HG03558 (cell line): Measurements from ENCODE around the gene PIEZO1.
A peak's percentile ranks its signal among the peaks of the same experiment; 100 is the strongest.

ENCODE experiments used
- ATAC-seq: cut with Tn5 transposase; IDR thresholded peaks from one replicate; pipeline ENCODE4 v1.9.1; 2021; ENCODE audit warnings: moderate number of reproducible peaks; ENCODE audit not compliant: unreplicated experiment; ENCODE audit errors: extremely low read depth

The PIEZO1 gene

DNA sequence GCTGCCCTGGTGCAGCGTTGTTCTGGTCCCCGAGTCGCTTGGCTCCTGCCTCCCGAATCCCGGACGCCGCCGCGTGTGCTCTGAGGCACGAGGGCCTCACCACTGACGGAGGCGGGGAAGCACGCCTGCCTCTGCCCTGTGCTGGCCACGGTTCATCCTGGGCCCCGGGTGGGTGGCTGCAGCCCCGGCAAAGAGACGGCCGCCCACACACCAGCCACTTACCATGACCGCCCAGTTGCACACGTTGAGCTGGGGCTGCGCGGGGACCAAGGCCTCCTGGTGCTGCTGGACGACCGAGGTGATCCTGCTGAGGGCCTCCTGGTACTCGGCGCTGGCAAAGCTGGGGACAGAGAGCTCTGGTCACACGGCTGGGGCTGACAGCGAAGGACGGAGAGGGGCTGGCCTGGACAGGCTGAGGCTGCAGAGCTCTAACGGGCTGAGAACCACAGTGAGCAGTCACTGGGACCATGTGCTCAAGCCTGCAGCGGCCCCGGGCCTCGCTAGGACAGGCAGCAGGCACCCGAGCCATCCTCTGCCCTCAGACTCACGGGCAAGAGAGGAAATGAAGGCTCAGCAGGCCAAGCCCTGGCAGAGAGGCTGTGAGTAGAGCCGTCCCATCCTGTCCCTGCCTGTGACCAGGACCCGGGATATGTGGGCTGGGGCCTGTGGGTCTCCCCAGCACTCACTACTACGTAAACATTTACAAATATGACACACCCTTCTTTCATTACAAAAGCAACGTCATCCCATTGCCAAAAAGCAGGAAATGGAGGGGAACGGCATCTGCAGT is 33.0 kb upstream of the PIEZO1 start:
- ATAC-seq, result no peak

DNA sequence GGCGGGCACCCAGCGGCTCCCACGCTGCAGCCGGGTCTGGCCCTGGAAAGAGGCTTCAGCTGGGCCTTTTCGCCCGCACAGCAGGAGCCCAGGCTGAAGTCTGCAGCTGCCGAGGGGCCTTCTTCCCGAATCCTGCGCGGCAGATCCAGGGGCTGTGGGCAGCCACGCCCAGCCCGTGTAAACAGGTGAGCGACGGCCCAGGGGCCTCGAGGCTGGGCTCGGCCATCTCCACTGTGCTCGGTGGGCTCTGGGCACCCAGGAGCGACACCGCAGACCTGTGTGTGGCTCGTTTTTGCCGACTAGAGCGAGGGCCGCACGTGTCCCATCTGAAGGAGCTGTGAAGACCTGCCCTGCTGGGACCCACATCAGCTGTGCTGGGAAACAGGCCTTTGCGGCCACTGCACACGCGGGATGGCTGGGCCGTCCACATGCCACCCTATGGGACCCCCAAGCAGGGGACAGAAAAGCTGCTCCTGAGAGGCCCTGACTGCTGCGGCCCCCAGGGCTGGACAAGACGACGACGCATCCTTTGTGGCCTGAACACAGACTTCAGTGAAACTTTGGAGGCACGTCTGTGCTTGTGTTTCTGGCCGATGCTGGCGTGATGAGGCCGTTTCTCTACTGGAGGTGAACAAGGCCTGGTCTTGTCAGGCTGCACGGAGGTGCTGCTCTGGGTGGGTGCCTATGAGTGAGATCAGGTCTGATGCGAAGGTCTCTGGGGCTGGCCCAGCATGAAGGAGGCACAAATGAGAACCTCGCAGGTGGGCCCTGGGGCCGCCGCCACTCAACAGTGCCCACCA is 31.9 kb upstream of the PIEZO1 start:
- ATAC-seq, result no peak

DNA sequence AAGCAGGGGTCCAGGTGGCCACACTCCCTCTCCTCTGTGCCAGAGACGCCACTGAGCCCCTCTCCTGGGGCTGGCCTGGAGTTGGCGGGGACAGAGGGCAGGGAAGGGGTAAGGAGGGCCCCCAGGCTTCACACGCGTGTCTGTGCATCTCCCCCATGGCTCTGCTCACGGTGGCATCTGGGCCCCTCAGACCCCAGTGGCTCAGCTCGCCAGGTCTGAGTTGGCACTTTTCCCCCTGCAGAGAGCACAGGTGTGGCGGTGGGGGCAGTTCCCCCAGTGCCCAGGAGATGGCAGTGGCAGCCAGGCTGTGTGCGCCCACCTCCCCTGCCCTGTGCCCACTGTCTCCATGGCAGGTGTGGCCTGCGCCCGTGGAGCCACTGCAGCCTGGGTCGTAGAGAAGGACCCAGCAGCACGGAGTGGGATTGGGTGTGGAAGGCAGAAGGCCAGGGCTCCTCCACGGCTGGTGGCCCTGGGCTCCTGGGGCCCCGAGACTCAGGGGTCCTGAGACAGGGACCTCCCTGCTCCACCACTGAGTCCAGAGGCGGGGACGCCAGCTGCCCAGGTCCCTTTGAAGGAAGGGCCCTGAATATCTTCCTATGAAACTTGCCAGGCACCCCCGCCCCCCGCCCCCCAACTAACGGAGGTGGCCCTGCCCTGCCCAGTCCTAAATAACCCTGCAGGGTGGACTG is 31.0 kb upstream of the PIEZO1 start:
- no peak for ATAC-seq

DNA sequence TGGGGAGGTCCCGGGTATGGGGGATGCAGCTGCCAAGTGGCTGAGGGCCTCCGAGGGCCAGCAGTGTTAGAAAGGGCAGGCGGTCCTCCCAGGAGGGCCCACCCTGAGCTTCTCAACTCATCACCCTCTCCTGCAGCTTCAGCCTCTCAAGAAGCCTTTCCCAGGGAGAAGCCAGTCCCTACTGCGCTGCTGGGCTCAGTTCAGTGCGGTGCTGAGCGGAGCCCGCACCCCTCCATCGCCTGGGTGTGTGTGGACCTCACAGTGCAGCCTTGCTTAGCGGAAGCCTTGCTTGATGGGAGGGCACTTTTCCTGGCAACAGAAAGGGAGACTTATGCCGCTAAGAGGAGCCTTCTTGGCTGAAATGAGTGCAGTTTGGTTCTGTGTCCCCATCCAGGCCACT is 30.2 kb upstream of the PIEZO1 start:
- ATAC-seq, result no peak

DNA sequence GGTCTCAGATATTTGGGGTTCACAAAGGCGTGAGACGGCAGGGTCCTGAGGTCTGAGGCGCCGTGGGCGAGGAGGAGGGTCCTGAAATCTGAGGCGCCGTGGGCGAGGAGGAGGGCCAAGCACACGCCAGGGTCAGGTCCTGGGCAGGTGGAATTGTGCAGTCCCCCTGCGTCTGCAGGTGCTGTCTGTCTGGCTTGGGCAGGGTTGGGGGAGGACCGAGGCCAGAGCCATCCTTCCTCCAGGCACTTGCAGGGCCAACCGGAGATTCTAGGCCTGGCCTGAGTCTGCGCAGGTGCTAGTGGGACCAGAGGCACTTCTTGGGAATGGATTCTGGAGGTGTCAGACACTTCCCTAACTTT is 29.1 kb upstream of the PIEZO1 start:
- ATAC-seq, result no peak

DNA sequence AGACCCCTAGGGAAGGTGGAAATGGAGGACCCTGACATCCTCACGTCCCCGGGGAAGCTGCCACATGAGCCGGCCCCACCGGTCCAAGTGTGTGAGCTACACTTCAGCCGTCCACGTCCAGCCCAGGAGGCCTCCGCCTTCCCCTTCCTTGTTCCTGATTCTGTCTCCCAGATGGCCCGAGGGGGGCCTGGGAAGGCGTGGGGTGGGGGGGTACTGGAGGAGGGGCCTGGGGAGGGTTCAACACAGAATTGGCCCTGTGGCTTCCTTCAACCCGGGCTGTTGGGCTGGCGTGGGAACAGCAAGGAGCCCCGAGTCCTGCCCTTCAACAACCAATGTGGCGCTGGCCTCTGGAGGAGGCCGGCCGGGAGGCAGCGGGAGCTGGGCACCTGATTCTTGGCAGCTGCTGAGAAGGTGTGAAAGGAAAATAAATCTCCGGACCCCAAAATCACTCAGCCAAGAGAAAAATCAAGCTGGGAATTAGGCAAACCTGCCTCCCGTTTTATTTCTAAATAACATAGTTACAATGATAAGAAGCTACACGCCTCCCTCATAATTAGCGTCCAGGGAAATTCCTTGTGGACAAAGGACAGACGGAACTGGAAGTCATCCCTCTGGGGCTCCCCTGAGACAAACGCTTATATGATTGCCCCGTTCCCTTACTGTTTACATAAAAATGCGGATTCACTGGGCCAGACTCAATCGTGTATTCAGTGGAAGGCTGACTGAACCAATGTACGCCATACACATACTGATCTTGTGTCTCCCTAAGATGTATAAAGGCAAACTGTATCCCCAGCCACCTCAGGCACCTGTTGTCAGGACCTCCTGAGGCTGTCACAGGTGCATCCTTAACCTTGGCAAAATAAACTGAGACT is 28.5 kb upstream of the PIEZO1 start:
- no peak for ATAC-seq

DNA sequence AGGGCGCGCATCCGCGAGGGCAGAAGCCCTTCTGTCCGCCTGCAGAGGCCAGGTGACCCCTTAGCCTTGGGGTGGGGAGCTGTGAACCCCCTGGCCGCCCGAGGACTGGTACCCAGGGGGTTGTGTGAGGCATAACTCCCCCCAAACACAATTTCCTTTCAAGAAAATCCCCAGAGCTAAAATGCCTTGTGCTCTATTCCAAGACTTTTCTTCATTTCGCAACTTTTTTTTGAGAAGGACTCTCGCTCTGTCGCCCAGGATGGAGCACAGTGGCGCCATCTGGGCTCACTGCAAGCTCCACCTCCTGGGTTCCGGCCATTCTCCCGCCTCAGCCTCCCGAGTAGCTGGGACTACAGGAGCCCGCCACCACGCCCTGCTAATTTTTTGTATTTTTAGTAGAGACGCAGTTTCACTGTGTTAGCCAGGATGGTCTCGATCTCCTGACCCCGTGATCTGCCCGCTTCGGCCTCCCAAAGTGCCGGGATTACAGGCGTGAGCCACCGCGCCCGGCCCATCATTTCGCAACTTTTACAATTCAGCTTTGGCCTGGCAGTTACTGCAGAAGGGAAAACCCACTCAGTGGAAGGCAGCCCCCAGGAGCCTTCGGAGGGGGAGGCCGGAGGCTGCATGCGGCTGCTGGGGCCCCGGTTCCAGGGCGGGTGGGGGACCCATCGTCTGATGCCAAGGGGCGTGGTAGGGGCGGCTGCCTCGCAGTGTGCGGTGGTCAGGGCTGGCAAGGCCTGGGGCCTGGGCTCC is 27.7 kb upstream of the PIEZO1 start:
- ATAC-seq, result no peak

DNA sequence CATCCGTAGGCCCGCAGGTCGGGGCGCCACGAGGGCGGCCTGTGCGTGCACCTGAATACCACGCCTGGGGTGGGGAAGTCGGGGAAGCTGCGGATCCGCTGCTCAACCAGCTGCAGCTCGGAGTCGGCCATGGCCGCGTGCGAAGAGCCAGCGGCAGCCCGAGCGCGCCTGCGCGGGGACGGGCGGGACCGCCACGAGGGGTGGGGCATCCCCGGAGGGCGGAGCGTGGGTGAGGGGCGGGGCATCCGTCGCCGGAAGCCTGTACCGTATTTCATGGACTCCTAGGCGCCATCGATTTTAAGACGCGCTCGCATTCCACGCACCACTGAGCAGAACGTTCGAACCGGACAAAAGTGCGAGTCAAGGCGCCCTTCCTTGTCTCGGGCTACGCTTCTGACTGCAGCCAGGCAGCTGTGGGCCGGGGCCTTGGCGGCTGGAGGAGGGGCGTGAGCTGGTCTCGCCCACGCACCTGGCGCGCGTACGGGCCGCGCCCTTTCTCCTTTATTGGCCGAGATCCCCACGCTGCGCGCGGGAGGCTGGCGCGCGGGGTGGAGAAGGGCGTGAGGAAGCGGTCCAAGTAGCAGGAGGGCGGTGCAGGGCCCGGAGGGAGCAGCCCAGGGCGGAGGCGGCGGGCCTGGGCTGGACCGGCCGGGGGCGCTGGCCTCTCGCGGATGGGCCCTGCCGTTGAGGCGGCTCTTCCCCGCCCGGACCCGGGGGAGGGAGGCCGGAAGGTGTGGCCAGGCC is 26.9 kb upstream of the PIEZO1 start, which contains the start of gene APRT:
Gene APRT, minus strand, starts transcription at position 160 of the 744 bp plus-strand sequence. Its CDS starts 29 bp downstream, at position 131.
- peak; percentile 42 for ATAC-seq

DNA sequence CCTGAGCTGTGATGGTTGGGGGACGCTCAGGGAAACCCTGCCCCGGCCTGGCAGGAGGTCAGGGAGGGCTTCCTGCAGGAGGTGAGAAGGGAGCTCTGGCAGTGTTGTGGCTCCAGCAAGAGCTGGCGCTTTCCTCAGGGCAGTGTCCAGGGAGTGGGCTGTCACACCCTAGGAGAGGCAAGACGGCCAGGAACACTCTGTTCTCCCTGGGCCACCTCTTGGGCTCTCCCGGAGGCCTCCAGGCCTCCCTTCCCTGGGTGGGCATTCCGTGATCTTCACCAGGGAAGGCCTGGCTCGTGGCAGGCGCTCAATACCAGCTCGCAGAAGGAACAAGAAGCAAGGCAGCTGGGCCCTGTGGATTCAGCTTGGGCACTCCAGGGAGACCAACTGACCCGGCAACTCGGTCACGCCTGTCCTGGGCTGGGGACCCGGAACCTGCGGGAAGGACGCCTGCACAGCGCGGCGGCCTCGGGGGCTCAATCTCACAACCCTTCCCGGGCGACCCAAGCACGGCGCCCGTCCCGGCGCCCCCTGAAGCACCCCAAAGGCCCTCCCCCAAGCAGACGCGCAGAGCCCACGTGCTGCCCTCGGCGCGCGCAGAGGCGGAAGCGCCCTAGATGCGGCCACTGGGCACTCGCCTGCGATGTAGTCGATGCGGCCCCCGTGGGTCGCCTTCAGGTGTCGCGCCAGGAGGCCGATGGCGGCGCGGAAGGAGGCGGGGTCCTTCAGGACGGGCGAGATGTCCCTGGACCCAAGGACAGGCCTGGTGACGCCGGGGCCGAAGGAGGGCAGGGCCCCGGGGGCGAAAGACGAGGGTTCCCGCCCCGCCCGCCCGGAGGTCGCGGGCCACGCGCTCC is 26.1 kb upstream of the PIEZO1 start:
- ATAC-seq, result peak; percentile 18

DNA sequence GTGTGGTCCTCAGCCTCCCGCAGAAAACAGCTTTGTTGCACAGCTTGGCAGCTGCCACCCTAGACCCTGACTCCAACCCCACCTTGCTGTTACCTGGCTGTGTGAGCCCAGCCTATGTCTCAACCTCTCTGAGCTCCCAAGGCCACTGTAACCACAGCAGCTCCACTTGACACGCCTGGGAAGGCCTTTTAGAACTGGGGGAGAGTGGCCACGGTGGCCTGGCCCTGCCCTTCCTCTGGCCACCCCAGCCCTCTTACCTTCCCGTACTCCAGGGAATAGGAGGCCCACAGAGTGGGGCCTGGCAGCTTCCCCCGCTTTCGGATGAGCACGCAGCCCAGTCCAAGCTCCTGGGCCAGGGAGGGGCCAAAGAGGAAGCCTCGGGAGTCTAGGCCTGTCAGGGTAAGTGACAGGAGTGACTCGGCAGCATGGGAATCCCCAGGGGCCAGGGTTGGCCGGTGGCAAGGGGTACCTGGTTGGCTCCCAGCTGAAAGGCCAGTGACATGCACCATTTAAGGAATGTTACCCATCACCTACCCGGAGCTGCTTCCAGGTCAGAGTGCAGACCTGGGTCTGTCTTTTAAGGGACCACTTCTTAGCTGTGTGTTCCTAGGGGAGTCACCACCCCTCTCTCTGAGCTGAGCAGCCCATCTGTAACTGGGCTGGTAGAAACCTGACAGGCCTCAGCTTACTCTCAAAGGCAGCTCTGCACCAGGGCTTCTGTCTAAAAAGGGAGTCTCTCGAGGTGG is 25.3 kb upstream of the PIEZO1 start:
- ATAC-seq, result no peak

DNA sequence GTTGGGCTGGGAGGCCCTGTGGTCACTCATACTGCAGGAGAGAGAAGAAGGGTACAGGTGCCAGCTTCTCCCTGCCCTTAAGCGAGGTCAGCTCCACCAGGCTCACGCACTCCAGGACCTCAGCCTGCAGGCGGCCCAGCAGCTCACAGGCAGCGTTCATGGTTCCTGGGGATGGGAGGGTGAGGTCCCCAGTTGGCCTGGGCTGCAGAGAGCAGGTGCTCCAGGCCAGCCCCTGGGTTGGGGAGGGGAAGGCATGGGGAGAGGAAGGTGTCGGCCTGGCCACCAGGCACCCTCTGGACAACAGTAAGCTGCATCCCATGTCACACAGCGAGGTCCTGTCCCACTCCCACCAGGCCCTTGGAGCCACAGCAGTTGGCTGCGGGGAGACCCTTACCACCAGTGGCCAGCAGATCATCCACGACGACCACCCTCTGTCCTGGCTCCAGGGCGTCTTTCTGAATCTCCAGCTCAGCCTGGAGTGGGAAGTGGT is 24.7 kb upstream of the PIEZO1 start:
- ATAC-seq, result no peak

DNA sequence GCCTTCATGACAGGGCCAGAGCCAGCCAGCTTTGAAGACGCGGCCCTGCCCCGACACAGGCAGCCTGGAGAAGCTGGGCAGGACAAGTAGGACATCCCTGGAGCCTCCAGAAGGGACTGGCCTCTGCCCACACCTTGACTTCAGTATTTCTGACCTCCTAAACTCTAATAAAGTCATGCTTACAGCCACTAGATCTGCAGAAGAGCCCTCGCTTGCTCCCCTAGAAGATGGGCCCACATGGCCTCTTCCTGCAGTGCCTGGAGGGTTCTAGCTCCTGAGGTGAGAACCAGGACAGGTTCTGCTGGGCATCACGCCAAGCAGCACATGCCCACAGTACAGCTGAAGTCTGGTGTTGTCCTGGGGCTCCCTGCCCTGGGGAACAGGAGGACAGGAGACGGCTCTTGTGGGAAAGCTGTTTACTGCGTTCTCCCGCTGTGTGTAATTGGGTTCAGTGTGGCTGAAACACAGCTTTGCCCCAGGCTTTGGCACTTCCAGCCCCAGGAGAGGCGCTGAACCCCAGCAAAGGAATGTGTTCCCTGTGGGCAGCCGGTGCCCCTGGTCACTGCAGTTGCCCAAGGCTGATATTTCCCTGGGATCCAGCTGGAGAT is 24.2 kb upstream of the PIEZO1 start:
- no peak for ATAC-seq

DNA sequence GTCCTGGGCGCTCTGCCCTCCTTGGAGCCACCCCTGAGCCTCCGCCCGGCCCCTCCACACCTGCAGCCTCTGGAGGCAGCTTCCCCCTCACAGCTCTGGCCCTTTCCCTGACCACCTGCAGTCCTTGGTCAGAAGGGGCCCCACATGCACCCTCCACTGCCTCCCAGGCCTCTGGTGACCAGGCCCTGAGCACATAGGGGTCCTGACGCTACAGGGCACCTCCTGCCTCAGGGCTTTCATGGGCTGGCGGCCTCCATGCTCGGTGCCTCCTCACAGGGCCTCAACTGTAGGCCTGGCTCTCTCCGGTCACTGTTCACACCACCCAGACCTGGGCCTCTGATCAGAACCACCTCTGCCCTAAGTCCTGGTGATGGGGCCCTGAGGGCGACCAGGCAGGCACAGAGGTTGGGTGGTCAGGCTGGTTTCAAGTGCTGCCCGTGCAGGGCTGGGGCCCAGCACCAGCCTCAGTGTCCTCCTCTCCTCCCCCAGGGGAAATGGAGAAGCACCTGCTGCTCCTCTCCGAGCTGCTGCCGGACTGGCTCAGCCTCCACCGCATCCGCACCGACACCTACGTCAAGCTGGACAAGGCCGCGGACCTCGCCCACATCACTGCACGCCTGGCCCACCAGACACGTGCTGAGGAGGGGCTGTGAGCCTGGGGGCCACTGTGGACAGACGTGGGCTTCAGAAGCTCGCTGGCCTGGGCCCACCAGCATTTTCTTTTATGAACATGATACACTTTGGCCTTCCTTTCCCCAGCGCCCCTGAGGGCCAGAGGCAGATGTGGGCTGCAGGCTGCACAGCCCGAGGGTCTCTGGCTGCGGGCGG is 22.8 kb upstream of the PIEZO1 start:
- ATAC-seq, result no peak

DNA sequence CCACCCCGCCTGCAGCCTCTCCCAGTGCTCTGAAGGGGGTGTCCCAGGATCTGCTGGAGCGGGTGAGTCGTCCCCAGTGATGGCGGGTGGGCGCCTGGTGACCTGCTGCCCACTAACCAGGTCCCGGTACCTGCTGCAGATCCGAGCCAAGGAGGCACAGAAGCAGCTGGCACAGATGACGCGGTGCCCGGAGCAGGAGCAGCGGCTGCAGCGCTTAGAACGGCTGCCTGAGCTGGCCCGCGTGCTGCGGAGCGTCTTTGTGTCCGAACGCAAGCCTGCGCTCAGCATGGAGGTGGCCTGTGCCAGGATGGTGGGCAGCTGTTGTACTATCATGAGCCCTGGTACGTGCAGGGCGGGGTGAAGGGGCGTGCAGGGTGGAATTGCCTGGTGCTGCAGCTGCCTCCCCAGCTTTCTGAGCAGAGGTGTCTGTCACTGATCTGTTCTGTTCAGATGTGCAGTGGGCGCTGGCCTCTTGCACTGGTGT is 22.2 kb upstream of the PIEZO1 start:
- ATAC-seq, result no peak

DNA sequence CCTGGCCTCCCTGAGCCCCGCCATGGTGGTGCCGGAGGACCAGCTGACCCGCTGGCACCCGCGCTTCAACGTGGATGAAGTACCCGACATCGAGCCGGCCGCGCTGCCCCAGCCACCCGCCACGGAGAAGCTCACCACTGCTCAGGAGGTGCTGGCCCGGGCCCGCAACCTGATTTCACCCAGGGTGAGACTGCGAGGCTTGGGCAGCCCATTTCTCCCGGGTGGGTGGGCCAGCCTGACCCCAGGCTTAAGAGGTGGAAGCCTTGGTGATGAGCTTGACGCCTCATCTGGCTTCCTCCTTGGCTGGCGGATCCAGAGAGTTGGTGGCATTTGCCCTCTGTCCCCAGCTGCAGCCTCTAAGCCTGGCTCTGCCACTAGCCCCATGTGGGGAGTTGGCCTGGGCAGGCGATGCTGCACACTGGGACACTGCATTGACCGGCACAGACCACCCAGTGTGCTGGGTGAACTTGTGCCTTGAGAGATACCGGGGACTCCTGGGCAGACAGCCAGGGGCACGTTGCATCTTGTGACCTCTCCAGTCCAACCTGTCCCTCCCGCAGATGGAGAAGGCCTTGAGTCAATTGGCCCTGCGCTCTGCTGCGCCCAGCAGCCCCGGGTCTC is 21.6 kb upstream of the PIEZO1 start:
- ATAC-seq, result no peak
